ENCODE data around the gene DNAJC3. TPM values are rescaled to one million over a fixed set of nuclear protein-coding genes. Genes with fewer than 3 reads are reported as not detected.

Gene DNAJC3
- total and polyA plus RNA-seq, 2 of the 8 experiments (the other 6 are each of a cell fraction or from before 2014, with no cell fraction given): 4.3 to 24.1 TPM

GRCh38 chr13:95636853-95637252, 40.1 kb upstream of the DNAJC3 start:
- Histone ChIP-seq H2BK120ac (replicated peaks; ENCODE audit: low read depth, low read length) (no peak overlapping the region), H3K23me2 (ENCODE audit: low read depth, low read length) (no peaks in the 10 kb centered on the region; the same call in 1 of the 2 replicates), H4K8ac (ENCODE audit: extremely low read depth, insufficient read depth, low read length) (no peak overlapping the region), H3K9ac (replicated peaks in 1 of 4; ENCODE audit: extremely low read depth in 1 of 4, low read depth in 3 of 4, low read length in 3 of 4) (no peak overlapping the region), H4K5ac (ENCODE audit: insufficient read length, low read depth, low read length) (no peak overlapping the region), H3K56ac (replicated peaks; ENCODE audit: insufficient read length, low read depth, low read length) (no peak overlapping the region), H3K79me2 (ENCODE audit: control insufficient read depth in 1 of 2, insufficient read depth in 2 of 2, low read length in 2 of 2) (no peaks in the 10 kb centered on the region), H4K20me1 (replicated peaks in 1 of 2; ENCODE audit: control insufficient read depth in 1 of 2, insufficient read depth in 2 of 2, low read length in 2 of 2) (peaks cover 2 to 3% of the 10 kb centered on the region in 2 experiments), H3K23ac (ENCODE audit: insufficient read length) (no peak overlapping the region), H3K27ac (ENCODE audit: low read depth, low read length) (no peak overlapping the region), H3K4me2 (ENCODE audit: insufficient read depth in 1 of 2, low read depth in 2 of 2, low read length in 2 of 2) (no peak overlapping the region), H3K14ac (ENCODE audit: insufficient read length) (no peak overlapping the region), H2BK12ac (ENCODE audit: low read depth, low read length) (no peak overlapping the region), H3K79me1 (ENCODE audit: low read depth, low read length) (no peaks in the 10 kb centered on the region), H3K4me1 (replicated peaks in 1 of 4; ENCODE audit: control insufficient read depth in 3 of 4, insufficient read depth in 4 of 4, low read length in 3 of 4) (peaks cover 0 to 5% (median 2%) of the 10 kb centered on the region in 4 experiments; a peak in 2 of 7 replicates), H2BK5ac (ENCODE audit: low read depth, low read length) (no peak overlapping the region), H3K4me3 (ENCODE audit: extremely low read depth in 1 of 4, insufficient read depth in 2 of 4, low read depth in 3 of 4, low read length in 4 of 4) (no peak overlapping the region), H2AFZ (ENCODE audit: low read length) (no peak overlapping the region), H2AK5ac (ENCODE audit: low read depth, low read length) (no peak overlapping the region), H3K4ac (replicated peaks; ENCODE audit: insufficient read length, low read depth, low read length) (no peak overlapping the region), H4K91ac (replicated peaks; ENCODE audit: insufficient read length, low read length) (no peak overlapping the region), H2BK20ac (ENCODE audit: low read length) (no peak overlapping the region), H2BK15ac (ENCODE audit: low read length) (no peak overlapping the region), H3K36me3 (ENCODE audit: control insufficient read depth in 2 of 4, insufficient read depth in 4 of 4, low read length in 3 of 4) (peaks cover 0 to 27% (median 2%) of the 10 kb centered on the region in 4 experiments; a peak in 4 of 8 replicates), H3K18ac (ENCODE audit: extremely low read depth, low read length) (no peak overlapping the region), H3K9me3 (ENCODE audit: insufficient read depth in 2 of 2, low read depth in 1 of 2, low read length in 1 of 2) (no peaks in the 10 kb centered on the region), H3K27me3 (replicated peaks in 1 of 4; ENCODE audit: control insufficient read depth in 3 of 4, extremely low read depth in 1 of 4, insufficient read depth in 3 of 4, low read length in 3 of 4) (no peaks in the 10 kb centered on the region; a peak in 1 of 7 replicates)
- TF ChIP-seq CTCF (IDR thresholded peaks at IDR 0.05; ENCODE audit: control extremely low read depth in 1 of 3, insufficient read depth in 1 of 3, low read depth in 1 of 3, low read length in 3 of 3): no peak
- TF ChIP-seq EZH2 (IDR thresholded peaks at IDR 0.05; ENCODE audit: low read depth, low read length, severe bottlenecking): no peak
- TF ChIP-seq BRCA1 (IDR thresholded peaks at IDR 0.05; ENCODE audit: low read depth, low read length): no peak
- TF ChIP-seq BACH1 (IDR thresholded peaks at IDR 0.05; ENCODE audit: low read length): no peak
- TF ChIP-seq ASH2L (IDR thresholded peaks at IDR 0.05; ENCODE audit: low read length): no peak
- no peak for TF ChIP-seq FOSL1 (IDR thresholded peaks at IDR 0.05; ENCODE audit: insufficient read depth, low read depth, low read length)
- no peak for FAIRE-seq
- DNase-seq (ENCODE audit: low read depth in 1 of 2, low spot score in 2 of 2): no peak
- ChIA-PET POLR2A (ENCODE audit: partially characterized antibody) (no interaction called here), CTCF (ENCODE audit: partially characterized antibody) (no interaction called here)
